Heart right ventricle (tissue), 16 donors: ENCODE data around the gene MFN2. TPM values are rescaled to one million over a fixed set of nuclear protein-coding genes. Genes with fewer than 3 reads are reported as not detected.

Experiments
- ATAC-seq, 8 donors: fragments of 200-7000 bp; cut with Tn5 transposase; one replicate each; pipeline ENCODE4 v1.9.1; 2020; ENCODE audit warnings: mild to moderate bottlenecking in 8 of 8, moderate library complexity in 8 of 8, moderate number of reproducible peaks in 1 of 8
- DNase-seq, 2 donors: peaks; one replicate each; pipeline ENCODE4 v3.0.0-alpha.2; 2020
- H3K27ac ChIP-seq, 10 donors: fragments of 200-600 bp; sonication (generic) in 2 of 10; one replicate each; pipeline versions ENCODE4 v1.5.0 to v1.8.0; 2020 to 2022; ENCODE audit warnings: mild to moderate bottlenecking in 3 of 10
- H3K27me3 ChIP-seq, 7 donors: fragments of 200-600 bp; one replicate each; pipeline ENCODE4 v1.8.0; 2021 to 2022; ENCODE audit warnings: mild to moderate bottlenecking in 2 of 7
- H3K36me3 ChIP-seq, 9 donors: fragments of 200-600 bp; sonication (generic) in 1 of 9; one replicate each; pipeline versions ENCODE4 v1.5.0 to v1.8.0; 2020 to 2022; ENCODE audit warnings: mild to moderate bottlenecking in 2 of 9
- H3K4me1 ChIP-seq, 9 donors: fragments of 200-600 bp; sonication (generic) in 1 of 9; one replicate each; pipeline versions ENCODE4 v1.5.0 to v1.8.0; 2020 to 2022; ENCODE audit warnings: mild to moderate bottlenecking in 4 of 9
- H3K4me3 ChIP-seq, 10 donors: fragments of 200-600 bp; sonication (generic) in 2 of 10; one replicate each; pipeline versions ENCODE4 v1.5.0 to v1.8.0; 2020 to 2022; ENCODE audit warnings: mild to moderate bottlenecking in 7 of 10, moderate library complexity in 2 of 10
- H3K9me3 ChIP-seq, 11 donors: fragments of 200-600 bp in 10 of 11; sonication (generic) in 2 of 11; one replicate each; pipeline versions ENCODE4 v1.5.0 to v1.8.0; 2013 to 2022; ENCODE audit warnings: mild to moderate bottlenecking in 2 of 11, control low read depth in 1 of 11, moderate library complexity in 1 of 11
- WGBS, 2 donors: extraction: QIAGEN DNeasy Blood & Tissue Kit; methylation state at CpG; one replicate each; pipeline ENCODE4 v1.1.7; 2013; ENCODE audit warnings: inconsistent platforms in 1 of 2; 5-methylcytosine and 5-hydroxymethylcytosine counted together
- intact Hi-C, 10 donors: fragments of 100-400 bp; cut with DNase I; formaldehyde crosslinking; loops; one replicate each; pipeline versions ENCODE4 v1.11.1 to v1.14.2; 2022
- polyA plus RNA-seq, 2 donors: library from polyadenylated mRNA; stranded (reverse); fragments of 200-250 nt; gene quantifications; one replicate each; pipeline ENCODE4 v1.2.3, GENCODE V29; 2013
- total RNA-seq, 10 donors: library from RNA; stranded (reverse); fragmentation: NEBNext Ultra II Directional in 3 of 10; extraction: Animal tissue kit (Norgen Biotek cat#: 25700) in 3 of 10; gene quantifications; one replicate each; pipeline versions ENCODE4 v1.2.1 to v1.2.4, GENCODE V29; 2021 to 2023
- TF ChIP-seq, protein P1 (sequence below), 9 donors: fragments of 200-600 bp; sonication (generic) in 2 of 9; IDR thresholded peaks; one replicate each; pipeline versions ENCODE4 v1.5.0 to v1.8.0; 2021 to 2022; ENCODE audit warnings: antibody characterized with exemption in 9 of 9, mild to moderate bottlenecking in 5 of 9, moderate library complexity in 1 of 9
- donor health status: Arrhythmogenic right ventricular cardiomyopathy.
- donor health status: ischemic (EF 13 %, LVEDD 7.1; RV severe dilation, severe dysfunction).
- donor health status: healthy with polysubstance abuse.
- donor health status: DM: no; HTN: yes; CAD: no.
- donor health status: DM: no; HTN: no; CAD: no.
- donor health status: ischemic (EF 25% LVEDD 6.9; RV normal size, moderate dysfunction).
- donor health status: ischemic (EF 25% LVEDD 5.7; RV mildly dilated, moderate dysfunction).
- donor health status: healthy.
- donor health status: DM: yes; HTN: yes; CAD: no.
- donor health status: Ischemic cardiomyopathy.
- donor health status: ischemic (EF 35%, LVEDD 5.7; RV mildly dilated, moderate dysfunction).
- donor health status: nonischemic (EF 11% LVEDD 7.7; RV severe dilation, severe dysfunction).
- donor health status: DM: yes; HTN: yes; CAD: no.
- donor health status: PGD.
- donor health status: ischemic (EF 29% LVEDD 5.4; RV normal size, mild dysfunction).
- donor health status: nonischemic (EF 23%, LVEDD 6.1; RV moderate dilation, normal function).

The MFN2 gene
- total and polyA plus RNA-seq, 12 donors: 154 to 1,066 (median 738) TPM

DNA sequence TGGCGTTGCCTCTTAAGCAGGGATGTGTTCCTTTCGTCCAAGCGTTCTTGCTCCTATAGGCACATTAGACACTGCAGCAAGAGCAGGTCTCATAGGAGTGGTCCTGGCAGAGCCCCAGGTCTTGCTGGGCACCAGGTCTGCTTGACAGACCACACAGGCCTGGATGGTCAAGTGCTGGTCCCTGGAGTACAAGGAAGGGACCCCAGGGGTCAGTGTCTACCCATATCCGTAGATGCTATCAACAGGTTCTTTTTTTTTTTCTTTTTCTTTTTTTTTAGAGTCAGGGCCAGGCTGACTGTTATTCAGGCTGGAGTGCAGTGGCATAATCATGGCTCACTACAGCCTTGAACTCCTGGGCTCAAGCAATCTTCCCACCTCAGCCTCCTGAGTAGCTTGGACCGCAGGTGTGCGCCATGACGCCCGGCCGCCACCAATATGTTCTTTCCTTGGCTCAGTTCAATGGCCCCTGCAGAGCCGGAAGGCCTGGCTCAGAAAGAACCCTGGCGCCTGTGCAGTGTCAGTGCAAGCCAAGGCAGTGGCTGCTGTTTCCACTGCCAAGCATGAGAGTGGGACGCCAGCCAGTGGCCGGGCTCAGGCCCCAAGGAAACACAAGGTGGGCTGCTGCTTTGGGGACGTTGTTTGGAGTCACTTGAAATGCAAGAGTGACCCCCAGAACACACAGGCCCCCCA lies 72.9 kb downstream of the MFN2 start:
- Histone ChIP-seq H3K4me3 (no peak overlapping the region), H3K9me3 (peaks cover 0 to 3% (median 0%) of the 10 kb centered on the region in 11 donors), H3K4me1 (peaks cover 0 to 22% (median 16%) of the 10 kb centered on the region in 9 donors), H3K27ac (peak overlapping the region in 8 of 10 donors; percentile 39 to 77 (median 64)), H3K36me3 (no peaks in the 10 kb centered on the region), H3K27me3 (no peaks in the 10 kb centered on the region)
- DNase-seq (peak; percentile 64 to 70), ATAC-seq (peak in 7 of 8 donors; percentile 60 to 89 (median 83))
- intact Hi-C loops: loop anchor here in 1 of 10 donors (5.0 kb wide), 1 partner anchor 631 kb away; no protein-coding TSS in a partner anchor
- 54 to 63% methylated on average over 14 of the region's 14 CpGs for WGBS, 2 donors
- TF ChIP-seq, protein P1, sequence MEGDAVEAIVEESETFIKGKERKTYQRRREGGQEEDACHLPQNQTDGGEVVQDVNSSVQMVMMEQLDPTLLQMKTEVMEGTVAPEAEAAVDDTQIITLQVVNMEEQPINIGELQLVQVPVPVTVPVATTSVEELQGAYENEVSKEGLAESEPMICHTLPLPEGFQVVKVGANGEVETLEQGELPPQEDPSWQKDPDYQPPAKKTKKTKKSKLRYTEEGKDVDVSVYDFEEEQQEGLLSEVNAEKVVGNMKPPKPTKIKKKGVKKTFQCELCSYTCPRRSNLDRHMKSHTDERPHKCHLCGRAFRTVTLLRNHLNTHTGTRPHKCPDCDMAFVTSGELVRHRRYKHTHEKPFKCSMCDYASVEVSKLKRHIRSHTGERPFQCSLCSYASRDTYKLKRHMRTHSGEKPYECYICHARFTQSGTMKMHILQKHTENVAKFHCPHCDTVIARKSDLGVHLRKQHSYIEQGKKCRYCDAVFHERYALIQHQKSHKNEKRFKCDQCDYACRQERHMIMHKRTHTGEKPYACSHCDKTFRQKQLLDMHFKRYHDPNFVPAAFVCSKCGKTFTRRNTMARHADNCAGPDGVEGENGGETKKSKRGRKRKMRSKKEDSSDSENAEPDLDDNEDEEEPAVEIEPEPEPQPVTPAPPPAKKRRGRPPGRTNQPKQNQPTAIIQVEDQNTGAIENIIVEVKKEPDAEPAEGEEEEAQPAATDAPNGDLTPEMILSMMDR (IDR thresholded peaks at IDR 0.05): peak in 3 of 9 donors; percentile 9 to 41 (median 24)

GRCh38 chr1:12053752-12054548 lies 73.7 kb downstream of the MFN2 start:
- H3K4me1 ChIP-seq: peaks cover 0 to 22% (median 16%) of the 10 kb centered on the region in 9 donors
- ATAC-seq (no peak), DNase-seq (no peak)
- H3K27me3 ChIP-seq: no peaks in the 10 kb centered on the region
- intact Hi-C loops: loop anchor here in 1 of 10 donors (5.0 kb wide), 1 partner anchor 632 kb away; no protein-coding TSS in a partner anchor
- no peaks in the 10 kb centered on the region for H3K36me3 ChIP-seq
- TF ChIP-seq, protein P1 (IDR thresholded peaks at IDR 0.05): no peak
- peaks cover 0 to 3% (median 0%) of the 10 kb centered on the region in 11 donors for H3K9me3 ChIP-seq
- no peak overlapping the region for H3K4me3 ChIP-seq
- WGBS, 2 donors: 78 to 79% methylated on average over 13 of the region's 13 CpGs
- peak overlapping the region in 4 of 10 donors; percentile 39 to 77 (median 70) for H3K27ac ChIP-seq

- intact Hi-C loops: no loop called here
- TF ChIP-seq, protein P1 (IDR thresholded peaks at IDR 0.05): no peak
- 79 to 91% methylated on average over 6 of the region's 6 CpGs for WGBS, 2 donors
- Histone ChIP-seq H3K36me3 (no peaks in the 10 kb centered on the region), H3K9me3 (peaks cover 0 to 3% (median 0%) of the 10 kb centered on the region in 11 donors), H3K27ac (no peak overlapping the region), H3K4me3 (no peak overlapping the region), H3K4me1 (peaks cover 0 to 22% (median 16%) of the 10 kb centered on the region in 9 donors), H3K27me3 (peaks cover 0 to 7% (median 3%) of the 10 kb centered on the region in 7 donors)
- DNase-seq (no peak), ATAC-seq (no peak)
Observed at GRCh38 chr1:12055259-12055658, 75.0 kb downstream of the MFN2 start.

- peaks cover 0 to 5% (median 0%) of the 10 kb centered on the region in 11 donors for H3K9me3 ChIP-seq
- H3K4me3 ChIP-seq: no peak overlapping the region
- ATAC-seq (no peak), DNase-seq (no peak)
- peaks cover 0 to 22% (median 16%) of the 10 kb centered on the region in 9 donors for H3K4me1 ChIP-seq
- no peaks in the 10 kb centered on the region for H3K36me3 ChIP-seq
- no peak overlapping the region for H3K27ac ChIP-seq
- H3K27me3 ChIP-seq: peaks cover 0 to 10% (median 4%) of the 10 kb centered on the region in 7 donors
- WGBS, 2 donors: 90% methylated on average over 16 of the region's 16 CpGs
- TF ChIP-seq, protein P1 (IDR thresholded peaks at IDR 0.05): no peak
- intact Hi-C loops: no loop called here
Observed at GRCh38 chr1:12056331-12056841, 76.1 kb downstream of the MFN2 start.
